GM12874 (cell line): ENCODE data around the gene IL2RA.

Source experiments
- TF ChIP-seq, protein P1 (sequence below): IDR thresholded peaks from 2 replicates; pipeline ENCODE4 v1.5.1; 2011; ENCODE audit warnings: low read depth, mild to moderate bottlenecking, control low read depth, low read length, moderate library complexity; ENCODE audit not compliant: insufficient read depth

The IL2RA gene

GRCh38 chr10:6089334-6090219, 27.4 kb upstream of the IL2RA start:
- TF ChIP-seq, protein P1, sequence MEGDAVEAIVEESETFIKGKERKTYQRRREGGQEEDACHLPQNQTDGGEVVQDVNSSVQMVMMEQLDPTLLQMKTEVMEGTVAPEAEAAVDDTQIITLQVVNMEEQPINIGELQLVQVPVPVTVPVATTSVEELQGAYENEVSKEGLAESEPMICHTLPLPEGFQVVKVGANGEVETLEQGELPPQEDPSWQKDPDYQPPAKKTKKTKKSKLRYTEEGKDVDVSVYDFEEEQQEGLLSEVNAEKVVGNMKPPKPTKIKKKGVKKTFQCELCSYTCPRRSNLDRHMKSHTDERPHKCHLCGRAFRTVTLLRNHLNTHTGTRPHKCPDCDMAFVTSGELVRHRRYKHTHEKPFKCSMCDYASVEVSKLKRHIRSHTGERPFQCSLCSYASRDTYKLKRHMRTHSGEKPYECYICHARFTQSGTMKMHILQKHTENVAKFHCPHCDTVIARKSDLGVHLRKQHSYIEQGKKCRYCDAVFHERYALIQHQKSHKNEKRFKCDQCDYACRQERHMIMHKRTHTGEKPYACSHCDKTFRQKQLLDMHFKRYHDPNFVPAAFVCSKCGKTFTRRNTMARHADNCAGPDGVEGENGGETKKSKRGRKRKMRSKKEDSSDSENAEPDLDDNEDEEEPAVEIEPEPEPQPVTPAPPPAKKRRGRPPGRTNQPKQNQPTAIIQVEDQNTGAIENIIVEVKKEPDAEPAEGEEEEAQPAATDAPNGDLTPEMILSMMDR = no peak

GRCh38 chr10:6088721-6089333, 26.7 kb upstream of the IL2RA start, which contains the start of gene RBM17:
Gene RBM17 (plus strand): TSS chr10:6089034. CDS start chr10:6097066, 8,032 bp downstream.
- TF ChIP-seq, protein P1 = peak; percentile 100

DNA sequence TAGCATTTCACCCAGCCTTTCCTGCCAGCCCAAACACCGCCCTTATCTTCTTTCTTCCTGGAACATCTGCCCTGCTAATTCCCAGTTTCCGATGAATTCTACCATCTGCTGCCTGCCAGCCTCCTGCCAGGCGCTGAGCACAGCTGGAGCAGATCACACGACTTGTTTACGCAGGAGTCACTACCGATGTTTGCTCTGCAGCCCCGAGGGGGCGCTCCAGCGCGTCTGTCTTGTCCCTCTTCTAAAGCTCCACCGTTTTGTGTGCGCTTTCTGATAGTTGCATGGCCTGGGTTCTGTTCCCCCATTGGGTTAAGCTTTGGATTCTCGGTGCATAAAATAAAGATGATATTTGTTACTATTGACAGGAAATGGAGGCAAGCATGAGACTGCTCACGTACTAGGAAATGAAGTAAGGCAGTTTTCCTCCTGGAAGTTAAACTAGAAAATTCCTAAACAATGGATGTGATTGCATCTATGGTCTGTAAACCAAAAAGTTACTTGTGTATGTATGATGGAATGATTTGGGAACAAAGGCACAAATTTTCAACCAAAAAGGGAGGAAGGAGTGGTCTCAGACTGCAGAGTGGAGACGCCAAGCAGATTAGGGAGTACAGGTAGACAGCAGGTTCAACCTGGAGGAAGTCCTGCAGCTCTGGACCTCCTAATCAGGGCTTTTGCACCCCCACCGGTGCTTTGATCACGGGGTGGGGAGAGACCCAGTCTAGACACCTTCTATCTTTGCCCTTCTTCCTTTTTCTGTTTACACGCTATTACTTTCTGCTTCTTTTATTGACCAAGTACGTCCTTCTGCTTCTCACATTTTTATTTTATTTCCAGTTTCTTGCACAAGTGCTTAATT, 24.4 kb upstream of the IL2RA start:
- TF ChIP-seq, protein P1 = peak; percentile 93

DNA sequence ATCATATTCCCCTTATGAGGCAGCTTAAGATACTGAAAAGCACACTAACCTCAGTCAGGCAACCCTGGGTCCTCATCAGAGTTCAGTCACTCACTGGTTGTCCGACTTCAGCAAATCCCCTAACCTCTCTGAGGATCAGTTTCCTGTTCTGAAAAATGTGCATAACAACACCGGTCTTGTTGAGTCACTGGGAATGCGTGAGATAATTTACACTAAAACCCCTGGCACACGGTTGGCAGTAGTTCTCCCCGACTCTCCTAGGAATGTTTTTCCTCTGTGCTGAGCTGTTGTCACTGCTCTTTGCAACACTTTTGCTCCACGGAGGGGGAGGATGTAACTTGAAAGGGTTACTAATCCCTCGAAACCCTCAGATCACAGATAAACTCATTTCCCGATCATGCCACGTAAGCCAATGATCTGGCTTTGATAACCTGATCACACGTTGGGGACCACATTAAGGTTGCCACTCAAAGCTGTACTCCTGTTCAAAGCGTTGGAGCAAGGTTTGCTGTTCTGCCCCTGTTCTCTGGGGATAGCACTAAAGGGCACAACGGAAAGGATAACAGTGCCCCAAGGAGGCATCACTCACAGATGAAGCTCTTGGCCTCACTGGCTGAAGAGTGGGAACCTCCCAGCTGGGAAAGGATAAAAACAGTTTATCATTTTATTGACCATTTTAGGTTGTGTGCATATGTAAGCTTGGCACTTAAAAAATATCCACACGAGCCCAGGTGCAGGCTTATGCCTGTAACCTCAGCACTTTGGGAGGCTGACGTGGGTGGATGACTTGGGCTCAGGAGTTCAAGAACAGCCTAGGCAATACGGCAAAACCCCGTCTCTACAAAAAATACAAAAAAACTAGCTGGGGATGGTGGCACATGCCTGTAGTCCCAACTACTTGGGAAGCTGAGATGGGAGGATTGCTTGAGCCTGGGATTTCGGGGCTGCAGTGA, 21.6 kb upstream of the IL2RA start:
- TF ChIP-seq, protein P1 = no peak

DNA sequence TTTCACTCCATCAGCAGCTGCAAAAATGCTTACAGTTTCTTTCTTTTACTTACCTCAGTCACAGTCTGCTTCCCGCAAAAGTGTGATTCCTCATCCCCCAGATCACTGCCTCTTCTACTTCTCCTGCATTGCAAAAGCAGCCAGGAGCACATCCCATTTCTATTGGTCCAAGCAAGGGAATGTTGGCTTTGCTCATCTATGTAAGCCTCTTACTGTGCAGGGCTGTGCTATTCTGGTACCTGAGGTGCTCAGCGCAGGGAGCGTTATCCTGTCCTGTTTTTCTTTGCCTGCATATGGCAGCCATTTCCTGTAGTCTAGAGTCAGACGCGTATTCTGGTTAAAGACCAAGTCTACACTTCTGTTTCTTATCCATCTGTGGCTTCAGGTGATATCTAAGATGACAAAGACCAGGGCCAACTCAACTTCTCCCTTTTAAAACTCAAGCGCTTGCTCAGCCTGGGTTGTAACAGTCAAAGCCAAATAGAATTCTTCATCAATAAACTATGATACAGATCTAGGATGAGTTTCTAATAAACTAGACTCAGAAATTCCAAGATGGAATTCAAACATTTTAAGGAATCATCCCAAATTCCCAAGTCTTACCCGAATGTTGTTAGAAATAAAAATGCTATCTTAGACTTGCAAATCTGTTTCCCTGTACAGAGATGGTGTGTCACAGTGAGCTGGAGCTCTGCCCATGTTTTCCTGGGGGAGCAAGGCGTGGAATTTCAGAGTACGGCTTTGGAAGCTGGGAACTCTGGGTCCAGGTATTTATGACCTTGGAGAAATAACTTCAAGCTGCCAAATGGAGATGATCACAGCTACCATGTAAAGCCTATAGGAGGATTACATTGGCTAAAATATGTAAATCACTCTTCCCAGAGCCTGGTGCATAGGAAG, 20.6 kb upstream of the IL2RA start:
- TF ChIP-seq, protein P1 = no peak

DNA sequence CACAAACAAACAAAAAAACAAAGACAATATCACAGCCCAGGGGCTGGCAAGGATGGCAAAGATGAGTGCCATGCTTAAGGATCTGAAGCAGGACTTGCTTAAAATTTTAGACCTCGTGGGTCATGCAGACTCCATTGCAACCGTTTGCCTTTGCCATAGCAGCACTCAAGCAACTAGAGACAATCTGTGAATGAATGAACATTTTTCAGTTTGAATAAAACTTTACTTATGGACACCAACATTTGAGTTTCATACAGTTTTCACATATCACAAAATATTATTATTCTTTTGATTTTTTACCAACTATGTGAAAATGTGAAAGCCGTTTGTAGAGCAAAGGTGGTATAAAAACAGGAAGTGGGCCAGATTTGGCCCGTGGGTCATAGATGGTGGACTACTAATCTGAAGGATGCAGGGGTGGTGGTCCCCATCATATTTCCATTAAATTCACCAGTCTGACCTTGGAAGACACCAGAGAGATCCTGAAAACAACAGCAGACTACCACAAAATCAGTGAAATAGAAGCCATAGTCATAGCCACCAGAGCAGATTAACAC, 18.3 kb upstream of the IL2RA start:
- TF ChIP-seq, protein P1 = no peak
